HCT116 (cell line): ENCODE results near the gene C17orf67. TPM values are rescaled to one million over a fixed set of nuclear protein-coding genes. Genes with fewer than 3 reads are reported as not detected.

Experiments
- ATAC-seq: fragments of 200-7000 bp; cut with Tn5 transposase; 2 replicates; pipeline ENCODE4 v1.9.1; 2020; ENCODE audit warnings: mild to moderate bottlenecking, moderate library complexity
- BruUV-seq: library from RNA; stranded (reverse); fragments of 400-500 nt; replicated peaks from 2 replicates; lab custom pipeline; 2021; lab: Mats Ljungman, UMichigan
- CTCF ChIA-PET: fragments of 300-600 bp; sonication (Branson Sonifier 250); formaldehyde crosslinking; loops from one replicate; lab custom pipeline; 2021; ENCODE audit warnings: antibody characterized with exemption; lab: Charles Lee
- POLR2A ChIA-PET: fragments of 300-600, 350-600 bp; sonication (Branson Sonifier 250); formaldehyde crosslinking; loops from one replicate; lab custom pipeline; 2021; ENCODE audit warnings: antibody characterized with exemption; lab: Charles Lee
- RAD21 ChIA-PET, 2 experiments: fragments of 300-600 bp; sonication (Branson Sonifier 250); formaldehyde crosslinking; loops; one replicate each; lab custom pipeline; 2023; ENCODE audit warnings: low total read pairs in 2 of 2; ENCODE audit not compliant: uncharacterized antibody in 2 of 2, unreplicated experiment in 2 of 2, low non-redundant PET in 1 of 2; lab: Charles Lee
- DNase-seq: peaks from one replicate; pipeline ENCODE4 v3.0.0-alpha.2; 2010; ENCODE audit warnings: low read depth, low spot score
- H2AFZ ChIP-seq: fragments of 200-600 bp; shearing (Covaris generic), sonication (generic); 2 replicates; pipeline ENCODE4 v1.6.1; 2017; ENCODE audit warnings: low read depth, mixed run types, mixed read lengths, antibody characterized with exemption, low read length; ENCODE audit not compliant: poor library complexity, severe bottlenecking
- H3K27ac ChIP-seq: 2 replicates; pipeline ENCODE4 v1.5.1; 2012; ENCODE audit warnings: low read depth, low read length
- H3K27me3 ChIP-seq: fragments of 200-600 bp; sonication (generic); 2 replicates; pipeline ENCODE4 v1.6.1; 2016; ENCODE audit warnings: mixed run types, low read length, mixed read lengths; ENCODE audit not compliant: insufficient read depth
- H3K36me3 ChIP-seq, 2 experiments: fragments of 200-500 bp in 1 of 2; fragments of 200-600 bp in 1 of 2; sonication (Bioruptor generic) in 1 of 2; sonication (generic) in 1 of 2; 2 replicates each; pipeline versions ENCODE4 v1.5.1 to v1.6.1; 2014 to 2016; ENCODE audit warnings: low read length in 2 of 2, inconsistent platforms in 1 of 2, mixed read lengths in 1 of 2, mixed run types in 1 of 2; ENCODE audit not compliant: insufficient read depth in 2 of 2, control insufficient read depth in 1 of 2
- H3K4me1 ChIP-seq, 2 experiments: fragments of 200-600 bp in 1 of 2; sonication (generic) in 1 of 2; 2 replicates each; pipeline versions ENCODE4 v1.5.1 to v1.6.1; 2012 to 2017; ENCODE audit warnings: low read length in 2 of 2, inconsistent platforms in 1 of 2, mild to moderate bottlenecking in 1 of 2, mixed read lengths in 1 of 2, mixed run types in 1 of 2, moderate library complexity in 1 of 2; ENCODE audit not compliant: insufficient read depth in 2 of 2, control insufficient read depth in 1 of 2
- H3K4me2 ChIP-seq: fragments of 200-600 bp; sonication (generic); 2 replicates; pipeline ENCODE4 v1.6.1; 2017; ENCODE audit warnings: mixed run types, low read length, mixed read lengths
- H3K4me3 ChIP-seq, 2 experiments: fragments of 200-600 bp in 1 of 2; sonication (generic) in 1 of 2; replicated peaks in 1 of 2; 2 replicates each; pipeline ENCODE4 v1.5.1; 2011 to 2016; ENCODE audit warnings: low read length in 2 of 2, control low read depth in 1 of 2, low read depth in 1 of 2, mild to moderate bottlenecking in 1 of 2, mixed read lengths in 1 of 2, mixed run types in 1 of 2
- H3K79me2 ChIP-seq: fragments of 200-600 bp; sonication (generic); 2 replicates; pipeline ENCODE4 v1.6.1; 2017; ENCODE audit warnings: mild to moderate bottlenecking, mixed run types, low read length, moderate library complexity, mixed read lengths; ENCODE audit not compliant: insufficient read depth
- H3K9ac ChIP-seq: fragments of 200-600 bp; sonication (generic); 2 replicates; pipeline ENCODE4 v1.6.1; 2016; ENCODE audit warnings: low read length, mixed read lengths
- H3K9me2 ChIP-seq: fragments of 200-600 bp; sonication (generic), shearing (Covaris generic); 2 replicates; pipeline ENCODE4 v1.6.1; 2017; ENCODE audit warnings: mixed run types, mild to moderate bottlenecking, moderate library complexity; ENCODE audit not compliant: insufficient read depth
- H3K9me3 ChIP-seq, 2 experiments: fragments of 200-500 bp in 1 of 2; fragments of 200-600 bp in 1 of 2; sonication (Bioruptor generic) in 1 of 2; sonication (generic) in 1 of 2; 2 replicates each; pipeline ENCODE4 v1.6.1; 2014 to 2017; ENCODE audit warnings: low read length in 2 of 2, mixed read lengths in 2 of 2, inconsistent platforms in 1 of 2, low read depth in 1 of 2, mild to moderate bottlenecking in 1 of 2, mixed run types in 1 of 2, moderate library complexity in 1 of 2; ENCODE audit not compliant: control insufficient read depth in 1 of 2, insufficient read depth in 1 of 2
- H4K20me1 ChIP-seq: fragments of 200-600 bp; sonication (generic), shearing (Covaris generic); 2 replicates; pipeline ENCODE4 v1.6.1; 2017; ENCODE audit warnings: mixed run types, mild to moderate bottlenecking, moderate library complexity; ENCODE audit not compliant: insufficient read depth
- CEBPB ChIP-seq: IDR thresholded peaks from 2 replicates; pipeline ENCODE4 v1.6.1; 2012; ENCODE audit warnings: low read depth
- EGR1 ChIP-seq: IDR thresholded peaks from 2 replicates; pipeline ENCODE4 v1.6.1; 2012; ENCODE audit warnings: low read depth
- EZH2 ChIP-seq: fragments of 200-600 bp; sonication (generic); IDR thresholded peaks from 2 replicates; pipeline ENCODE4 v1.6.1; 2017; ENCODE audit warnings: antibody characterized with exemption, mixed run types
- FOSL1 ChIP-seq: IDR thresholded peaks from 2 replicates; pipeline ENCODE4 v1.6.1; 2012; ENCODE audit warnings: low read depth
- JUND ChIP-seq: IDR thresholded peaks from 2 replicates; pipeline ENCODE4 v1.6.1; 2012
- POLR2A ChIP-seq: IDR thresholded peaks from 2 replicates; pipeline ENCODE4 v1.7.0; 2011; ENCODE audit warnings: borderline replicate concordance; ENCODE audit not compliant: insufficient read depth, insufficient read length; ENCODE audit errors: extremely low read depth
- POLR2AphosphoS5 ChIP-seq: IDR thresholded peaks from 2 replicates; pipeline ENCODE4 v1.6.1; 2011; ENCODE audit warnings: mild to moderate bottlenecking, low read depth, low read length, moderate library complexity
- RAD21 ChIP-seq: IDR thresholded peaks from 2 replicates; pipeline ENCODE4 v1.6.1; 2012; ENCODE audit warnings: low read depth, mild to moderate bottlenecking
- SRF ChIP-seq: IDR thresholded peaks from 2 replicates; pipeline ENCODE4 v1.6.1; 2012; ENCODE audit warnings: low read depth
- YY1 ChIP-seq: IDR thresholded peaks from 2 replicates; pipeline ENCODE4 v1.6.1; 2011; ENCODE audit warnings: low read length, low read depth, moderate library complexity, mild to moderate bottlenecking; ENCODE audit not compliant: insufficient replicate concordance; ENCODE audit errors: extremely low read depth
- ZFX ChIP-seq: fragments of 450-650 bp; IDR thresholded peaks from 2 replicates; pipeline ENCODE4 v1.6.1; 2017
- intact Hi-C: fragments of 100-400 bp; cut with micrococcal nuclease; formaldehyde crosslinking; loops from 2 replicates; pipeline ENCODE4 v1.10.0; 2022
- total RNA-seq: library from RNA; stranded (reverse); gene quantifications from one replicate; pipeline ENCODE4 v1.2.1, GENCODE V29; 2021; ENCODE audit not compliant: unreplicated experiment
- TF ChIP-seq, protein P1 (sequence below): IDR thresholded peaks from 2 replicates; pipeline ENCODE4 v1.6.1; 2012
- TF ChIP-seq, protein P2 (sequence below): IDR thresholded peaks from 2 replicates; pipeline ENCODE4 v1.6.1; 2011; ENCODE audit warnings: mild to moderate bottlenecking, low read length, moderate library complexity; ENCODE audit not compliant: insufficient replicate concordance; ENCODE audit errors: extremely low read depth

C17orf67 gene
- total RNA-seq, 1 experiment from 2014 or later = 0.84 TPM

DNA sequence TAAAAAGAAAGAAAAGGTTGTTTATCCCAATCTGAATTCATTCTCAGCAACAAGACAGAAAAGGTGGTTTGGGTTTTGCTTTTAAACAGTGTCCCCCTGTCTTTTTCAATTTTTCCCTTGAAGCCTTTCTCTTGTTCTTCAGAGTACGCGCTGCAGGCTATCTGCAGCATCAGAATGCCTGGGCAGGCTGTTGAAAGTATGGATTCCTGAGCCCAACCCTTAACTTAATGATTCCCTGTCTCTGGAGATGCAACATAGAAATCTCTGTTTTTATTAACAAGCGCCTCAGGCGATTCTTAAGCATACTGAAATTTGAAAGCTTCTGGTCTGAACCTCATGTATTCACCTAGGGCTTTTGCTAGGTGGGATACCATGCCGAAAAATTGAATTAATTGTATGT lies 32.4 kb upstream of the C17orf67 start:
- RAD21 ChIA-PET = no interaction called here
- Histone ChIP-seq H4K20me1 (no peaks in the 10 kb centered on the region), H3K4me3 (no peak overlapping the region), H2AFZ (no peak overlapping the region), H3K4me2 (no peak overlapping the region), H3K36me3 (no peaks in the 10 kb centered on the region), H3K79me2 (no peaks in the 10 kb centered on the region), H3K9me3 (no peaks in the 10 kb centered on the region), H3K9me2 (no peaks in the 10 kb centered on the region), H3K9ac (no peak overlapping the region), H3K27ac (no peak overlapping the region), H3K27me3 (no peaks in the 10 kb centered on the region), H3K4me1 (no peaks in the 10 kb centered on the region)
- no peak for DNase-seq
- no TSS peak for BruUV-seq
- TF ChIP-seq, protein P1, sequence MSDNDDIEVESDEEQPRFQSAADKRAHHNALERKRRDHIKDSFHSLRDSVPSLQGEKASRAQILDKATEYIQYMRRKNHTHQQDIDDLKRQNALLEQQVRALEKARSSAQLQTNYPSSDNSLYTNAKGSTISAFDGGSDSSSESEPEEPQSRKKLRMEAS = no peak
- no peak for TF ChIP-seq POLR2A
- TF ChIP-seq, protein P2, sequence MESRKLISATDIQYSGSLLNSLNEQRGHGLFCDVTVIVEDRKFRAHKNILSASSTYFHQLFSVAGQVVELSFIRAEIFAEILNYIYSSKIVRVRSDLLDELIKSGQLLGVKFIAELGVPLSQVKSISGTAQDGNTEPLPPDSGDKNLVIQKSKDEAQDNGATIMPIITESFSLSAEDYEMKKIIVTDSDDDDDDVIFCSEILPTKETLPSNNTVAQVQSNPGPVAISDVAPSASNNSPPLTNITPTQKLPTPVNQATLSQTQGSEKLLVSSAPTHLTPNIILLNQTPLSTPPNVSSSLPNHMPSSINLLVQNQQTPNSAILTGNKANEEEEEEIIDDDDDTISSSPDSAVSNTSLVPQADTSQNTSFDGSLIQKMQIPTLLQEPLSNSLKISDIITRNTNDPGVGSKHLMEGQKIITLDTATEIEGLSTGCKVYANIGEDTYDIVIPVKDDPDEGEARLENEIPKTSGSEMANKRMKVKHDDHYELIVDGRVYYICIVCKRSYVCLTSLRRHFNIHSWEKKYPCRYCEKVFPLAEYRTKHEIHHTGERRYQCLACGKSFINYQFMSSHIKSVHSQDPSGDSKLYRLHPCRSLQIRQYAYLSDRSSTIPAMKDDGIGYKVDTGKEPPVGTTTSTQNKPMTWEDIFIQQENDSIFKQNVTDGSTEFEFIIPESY = no peak
- TF ChIP-seq JUND = no peak
- no peak for TF ChIP-seq ZFX
- TF ChIP-seq RAD21 = no peak
- TF ChIP-seq FOSL1 = no peak
- TF ChIP-seq EGR1 = no peak
- no peak for TF ChIP-seq YY1
- TF ChIP-seq POLR2AphosphoS5 = no peak
- TF ChIP-seq CEBPB = no peak
- no peak for TF ChIP-seq EZH2
- TF ChIP-seq SRF = no peak
- intact Hi-C loops = no loop called here
- POLR2A ChIA-PET = no interaction called here
- no peak for ATAC-seq
- CTCF ChIA-PET = no interaction called here
